Measurements from ENCODE around the gene OR4K17.
"Not testable (repeated sequence)": the region's sequence is repeated elsewhere in the genome, so short reads cannot be mapped to it uniquely, and the experiment has no call there.

OR4K17 gene

GRCh38 chr14:20110438-20110837 lies at the start of gene OR4K17:
Gene OR4K17, plus strand, starts transcription at chr14:20110739. Its CDS starts 6,761 bp downstream, at chr14:20117500.
- no peak for TF ChIP-seq CTCF (IDR thresholded peaks at IDR 0.05; ENCODE audit: insufficient read depth, low read length, poor library complexity, severe bottlenecking)
- DNase-seq (ENCODE audit: extremely low read depth, insufficient read length) = no peak
- no peaks in the 10 kb centered on the region for H3K27me3 ChIP-seq (replicated peaks; ENCODE audit: control insufficient read depth, insufficient read depth, low read length)
- no peak within 1 kb of the TSS for H3K4me3 ChIP-seq (replicated peaks; ENCODE audit: low read depth, low read length)
- no peaks in the 10 kb centered on the region for H3K36me3 ChIP-seq (ENCODE audit: control insufficient read depth, insufficient read depth, low read length)

- no peak for DNase-seq (ENCODE audit: extremely low read depth, insufficient read length)
- no peak for TF ChIP-seq CTCF (IDR thresholded peaks at IDR 0.05; ENCODE audit: insufficient read depth, low read length, poor library complexity, severe bottlenecking)
Observed at GRCh38 chr14:20092050-20092449, 18.5 kb upstream of the OR4K17 start.

GRCh38 chr14:20093442-20093841 lies 17.1 kb upstream of the OR4K17 start:
- H3K36me3 ChIP-seq (ENCODE audit: control insufficient read depth, insufficient read depth, low read length) = no peaks in the 10 kb centered on the region
- H3K4me3 ChIP-seq (replicated peaks; ENCODE audit: low read depth, low read length) = no peak overlapping the region
- no peak for TF ChIP-seq CTCF (IDR thresholded peaks at IDR 0.05; ENCODE audit: insufficient read depth, low read length, poor library complexity, severe bottlenecking)
- DNase-seq (ENCODE audit: extremely low read depth, insufficient read length) = no peak
- no peaks in the 10 kb centered on the region for H3K27me3 ChIP-seq (replicated peaks; ENCODE audit: control insufficient read depth, insufficient read depth, low read length)

More at GRCh38 chr14:20092050-20092449, 18.5 kb upstream of the OR4K17 start:
- Histone ChIP-seq H3K4me3 (replicated peaks; ENCODE audit: low read depth, low read length) (no peak overlapping the region), H3K27me3 (replicated peaks; ENCODE audit: control insufficient read depth, insufficient read depth, low read length) (no peaks in the 10 kb centered on the region), H3K36me3 (ENCODE audit: control insufficient read depth, insufficient read depth, low read length) (no peaks in the 10 kb centered on the region)

- H3K36me3 ChIP-seq (ENCODE audit: control insufficient read depth, insufficient read depth, low read length); H3K4me3 ChIP-seq (replicated peaks; ENCODE audit: low read depth, low read length); DNase-seq (ENCODE audit: extremely low read depth, insufficient read length); H3K27me3 ChIP-seq (replicated peaks; ENCODE audit: control insufficient read depth, insufficient read depth, low read length): not testable (repeated sequence)
Observed at GRCh38 chr14:20098926-20099770, 11.4 kb upstream of the OR4K17 start.

GRCh38 chr14:20112321-20112720 lies 1.8 kb downstream of the OR4K17 start:
- no peaks in the 10 kb centered on the region for H3K27me3 ChIP-seq (replicated peaks; ENCODE audit: control insufficient read depth, insufficient read depth, low read length)
- H3K36me3 ChIP-seq (ENCODE audit: control insufficient read depth, insufficient read depth, low read length) = no peaks in the 10 kb centered on the region
- no peak overlapping the region for H3K4me3 ChIP-seq (replicated peaks; ENCODE audit: low read depth, low read length)
- TF ChIP-seq CTCF (IDR thresholded peaks at IDR 0.05; ENCODE audit: insufficient read depth, low read length, poor library complexity, severe bottlenecking) = no peak
- DNase-seq (ENCODE audit: extremely low read depth, insufficient read length) = no peak

GRCh38 chr14:20116748-20117147 lies 6.2 kb downstream of the OR4K17 start:
- no peak for DNase-seq (ENCODE audit: extremely low read depth, insufficient read length)
- no peaks in the 10 kb centered on the region for H3K27me3 ChIP-seq (replicated peaks; ENCODE audit: control insufficient read depth, insufficient read depth, low read length)
- no peak for TF ChIP-seq CTCF (IDR thresholded peaks at IDR 0.05; ENCODE audit: insufficient read depth, low read length, poor library complexity, severe bottlenecking)
- no peak overlapping the region for H3K4me3 ChIP-seq (replicated peaks; ENCODE audit: low read depth, low read length)
- H3K36me3 ChIP-seq (ENCODE audit: control insufficient read depth, insufficient read depth, low read length) = no peaks in the 10 kb centered on the region

Data from GM06990 (cell line).